ENCODE measurements around the gene MYO5B. TPM values are rescaled to one million over a fixed set of nuclear protein-coding genes. Genes with fewer than 3 reads are reported as not detected.
"Not testable (repeated sequence)": the region's sequence is repeated elsewhere in the genome, so short reads cannot be mapped to it uniquely, and the experiment has no call there.

Gene MYO5B
- total RNA-seq, 1 experiment from 2014 or later = 32.1 TPM

DNA sequence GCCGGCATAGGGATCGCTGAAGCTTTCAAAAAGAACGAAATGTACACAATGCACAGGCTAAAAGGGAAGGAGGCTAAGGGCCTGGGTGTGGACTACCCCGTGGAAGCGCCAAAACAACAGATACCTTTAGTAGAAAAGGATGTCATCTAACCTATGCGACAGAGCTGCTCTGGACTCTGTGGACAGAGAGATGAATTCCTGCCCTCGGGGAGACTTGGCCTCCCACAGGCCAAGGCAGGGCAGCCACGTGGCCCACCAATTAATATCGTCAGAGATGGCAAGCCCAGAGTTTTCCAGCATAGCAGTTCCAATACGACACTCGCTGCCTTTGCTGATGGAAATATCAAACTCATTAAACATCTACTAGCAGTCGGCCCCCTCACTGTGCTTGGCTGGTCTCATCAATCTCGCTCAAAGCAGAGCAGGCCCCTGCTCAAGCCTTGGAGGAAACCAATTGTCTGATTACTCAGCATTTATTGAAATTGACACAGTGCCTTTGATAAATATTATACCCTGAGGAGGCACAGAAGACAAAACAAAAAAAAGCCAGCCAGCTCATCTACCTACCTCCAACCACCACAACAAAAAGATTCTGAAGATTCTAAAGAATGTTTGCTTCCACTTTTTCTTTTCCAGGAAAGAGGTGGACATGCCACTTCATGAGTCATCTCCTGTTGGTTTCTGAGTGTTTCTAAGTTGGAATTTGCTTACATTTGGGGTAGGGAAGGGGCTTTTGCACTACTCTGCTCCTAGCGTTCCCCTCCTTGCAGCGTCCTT is 302.6 kb downstream of the MYO5B start (continued):
- TF ChIP-seq POLR2AphosphoS5 (IDR thresholded peaks at IDR 0.05; ENCODE audit: low read depth, low read length) = no peak
- TF ChIP-seq CEBPB (IDR thresholded peaks at IDR 0.05; ENCODE audit: low read depth) = no peak; the same call in 1 of the 2 replicates
- peak; percentile 53; the same call in 1 of the 2 replicates for TF ChIP-seq SP1 (IDR thresholded peaks at IDR 0.05; ENCODE audit: low read depth)
- TF ChIP-seq ZNF274 (IDR thresholded peaks at IDR 0.05; ENCODE audit: low read depth, low read length) = no peak
- no peak for TF ChIP-seq CBX3 (IDR thresholded peaks at IDR 0.05; ENCODE audit: low read depth)
- no peak for TF ChIP-seq ZFX (IDR thresholded peaks at IDR 0.05)
- 0 out of 2 replicates have a peak, but pooled peaks have one; percentile 22 for TF ChIP-seq SIN3A (IDR thresholded peaks at IDR 0.05; ENCODE audit: low read depth)
- TF ChIP-seq EGR1 (IDR thresholded peaks at IDR 0.05; ENCODE audit: low read depth) = no peak
- TF ChIP-seq FOSL1 (IDR thresholded peaks at IDR 0.05; ENCODE audit: low read depth) = peak; percentile 70
- no peak for TF ChIP-seq EZH2phosphoT487 (IDR thresholded peaks at IDR 0.05; ENCODE audit: borderline replicate concordance)
- TF ChIP-seq, protein P1, sequence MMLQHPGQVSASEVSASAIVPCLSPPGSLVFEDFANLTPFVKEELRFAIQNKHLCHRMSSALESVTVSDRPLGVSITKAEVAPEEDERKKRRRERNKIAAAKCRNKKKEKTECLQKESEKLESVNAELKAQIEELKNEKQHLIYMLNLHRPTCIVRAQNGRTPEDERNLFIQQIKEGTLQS (IDR thresholded peaks at IDR 0.05) = no peak
- TF ChIP-seq, protein P2, sequence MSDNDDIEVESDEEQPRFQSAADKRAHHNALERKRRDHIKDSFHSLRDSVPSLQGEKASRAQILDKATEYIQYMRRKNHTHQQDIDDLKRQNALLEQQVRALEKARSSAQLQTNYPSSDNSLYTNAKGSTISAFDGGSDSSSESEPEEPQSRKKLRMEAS (IDR thresholded peaks at IDR 0.05) = peak; percentile 5; the same call in 1 of the 2 replicates
- TF ChIP-seq POLR2A (IDR thresholded peaks at IDR 0.05; ENCODE audit: borderline replicate concordance, extremely low read depth, insufficient read depth, insufficient read length) = no peak
- TF ChIP-seq RAD21 (IDR thresholded peaks at IDR 0.05; ENCODE audit: low read depth) = peak; percentile 9; the same call in 1 of the 2 replicates
- TF ChIP-seq TCF7L2 (IDR thresholded peaks at IDR 0.05; ENCODE audit: borderline replicate concordance, extremely low read depth, insufficient read depth, insufficient read length) = no peak

GRCh38 chr18:49890041-49890440 is 304.9 kb downstream of the MYO5B start:
- no peak overlapping the region for H2AFZ ChIP-seq (ENCODE audit: low read depth, low read length, poor library complexity, severe bottlenecking)
- no peaks in the 10 kb centered on the region for H3K9me3 ChIP-seq (ENCODE audit: control insufficient read depth in 1 of 2, insufficient read depth in 1 of 2, low read depth in 1 of 2, low read length in 2 of 2)
- no TSS peak for BruUV-seq (replicated peaks)
- DNase-seq (ENCODE audit: low read depth, low spot score) (no peak), ATAC-seq (no peak)
- TF ChIP-seq CEBPB (IDR thresholded peaks at IDR 0.05; ENCODE audit: low read depth) (no peak), ELF1 (IDR thresholded peaks at IDR 0.05; ENCODE audit: borderline replicate concordance, low read depth) (no peak), ZFX (IDR thresholded peaks at IDR 0.05) (no peak)
- H3K27me3 ChIP-seq (ENCODE audit: insufficient read depth, low read length) = no peaks in the 10 kb centered on the region
- H3K27ac ChIP-seq (ENCODE audit: low read depth, low read length) = no peak overlapping the region
- CTCF ChIA-PET = no interaction called here
- no peaks in the 10 kb centered on the region for H3K9me2 ChIP-seq (ENCODE audit: insufficient read depth)
- H3K4me3 ChIP-seq (replicated peaks in 1 of 2; ENCODE audit: low read depth in 1 of 2, low read length in 2 of 2) = no peak overlapping the region
- no peak overlapping the region for H3K9ac ChIP-seq (ENCODE audit: low read length)
- intact Hi-C loops (cut with micrococcal nuclease) = no loop called here
- H4K20me1 ChIP-seq (ENCODE audit: insufficient read depth) = no peaks in the 10 kb centered on the region
- H3K4me2 ChIP-seq (ENCODE audit: low read length) = no peak overlapping the region
- RAD21 ChIA-PET (ENCODE audit: low non-redundant PET in 1 of 2, low total read pairs in 2 of 2, uncharacterized antibody in 2 of 2, unreplicated experiment in 2 of 2) = no interaction called here
- POLR2A ChIA-PET = interaction anchor here (0.6 kb wide), 1 partner anchor 743 kb away, joined by 3 read pairs; no protein-coding TSS in a partner anchor
- H3K36me3 ChIP-seq (ENCODE audit: control insufficient read depth in 1 of 2, insufficient read depth in 2 of 2, low read length in 2 of 2) = no peaks in the 10 kb centered on the region
- peaks cover 24 to 28% of the 10 kb centered on the region in 2 experiments for H3K4me1 ChIP-seq (ENCODE audit: control insufficient read depth in 1 of 2, insufficient read depth in 2 of 2, low read length in 2 of 2)
- H3K79me2 ChIP-seq (ENCODE audit: insufficient read depth, low read length) = no peaks in the 10 kb centered on the region

GRCh38 chr18:49889552-49889951 is 305.4 kb downstream of the MYO5B start:
- H3K9ac ChIP-seq (ENCODE audit: low read length); H2AFZ ChIP-seq (ENCODE audit: low read depth, low read length, poor library complexity, severe bottlenecking); H3K9me3 ChIP-seq (ENCODE audit: control insufficient read depth in 1 of 2, insufficient read depth in 1 of 2, low read depth in 1 of 2, low read length in 2 of 2); H3K36me3 ChIP-seq (ENCODE audit: control insufficient read depth in 1 of 2, insufficient read depth in 2 of 2, low read length in 2 of 2); ATAC-seq; CTCF ChIA-PET; H3K79me2 ChIP-seq (ENCODE audit: insufficient read depth, low read length); H4K20me1 ChIP-seq (ENCODE audit: insufficient read depth); H3K9me2 ChIP-seq (ENCODE audit: insufficient read depth); BruUV-seq (replicated peaks); H3K27me3 ChIP-seq (ENCODE audit: insufficient read depth, low read length); POLR2A ChIA-PET; H3K27ac ChIP-seq (ENCODE audit: low read depth, low read length); H3K4me3 ChIP-seq (replicated peaks in 1 of 2; ENCODE audit: low read depth in 1 of 2, low read length in 2 of 2); H3K4me2 ChIP-seq (ENCODE audit: low read length); RAD21 ChIA-PET (ENCODE audit: low non-redundant PET in 1 of 2, low total read pairs in 2 of 2, uncharacterized antibody in 2 of 2, unreplicated experiment in 2 of 2); DNase-seq (ENCODE audit: low read depth, low spot score): not testable (repeated sequence)
- H3K4me1 ChIP-seq (ENCODE audit: control insufficient read depth in 1 of 2, insufficient read depth in 2 of 2, low read length in 2 of 2) = peaks cover 24 to 28% of the 10 kb centered on the region in 2 experiments
- intact Hi-C loops (cut with micrococcal nuclease) = loop anchor here (10.0 kb wide), 1 partner anchor 465 kb away; no protein-coding TSS in a partner anchor
